ENCODE measurements around the gene LRIG3.

DNA sequence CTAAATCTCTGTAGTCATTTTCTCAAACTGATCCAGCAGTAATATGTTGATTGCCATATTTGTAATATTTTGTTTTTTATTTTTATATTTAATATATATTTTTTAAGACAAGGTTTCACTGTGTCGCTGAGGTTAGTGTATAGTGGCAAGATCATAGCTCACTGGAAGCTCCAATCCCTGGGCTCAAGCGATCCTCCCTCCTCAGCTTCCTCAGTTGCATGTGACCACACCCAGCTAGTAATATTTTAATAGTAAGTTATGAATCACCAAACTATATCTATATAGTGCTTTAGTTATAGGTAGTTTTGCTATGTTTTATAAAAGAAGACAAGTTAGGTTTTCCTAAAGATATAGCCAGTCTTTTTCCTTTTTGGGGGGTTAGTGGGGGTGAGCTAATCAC, 22.0 kb upstream of the LRIG3 start:
- no peak for TF ChIP-seq EP300 (IDR thresholded peaks at IDR 0.05; ENCODE audit: borderline replicate concordance in 1 of 2, low read depth in 2 of 2, low read length in 2 of 2)
- TF ChIP-seq TAF1 (IDR thresholded peaks at IDR 0.05; ENCODE audit: low read depth, low read length): no peak
- no peak for TF ChIP-seq POLR2AphosphoS5 (IDR thresholded peaks at IDR 0.05; ENCODE audit: low read depth, low read length)
- no peak for TF ChIP-seq BACH1 (IDR thresholded peaks at IDR 0.05; ENCODE audit: low read length)
- TF ChIP-seq POLR2A (IDR thresholded peaks at IDR 0.05; ENCODE audit: control extremely low read depth in 1 of 2, low read depth in 2 of 2, low read length in 2 of 2): no peak
- TF ChIP-seq RBBP5 (IDR thresholded peaks at IDR 0.05; ENCODE audit: borderline replicate concordance, low read depth, low read length): no peak
- no peak for TF ChIP-seq EZH2 (IDR thresholded peaks at IDR 0.05; ENCODE audit: low read depth, low read length, severe bottlenecking)
- TF ChIP-seq CHD1 (IDR thresholded peaks at IDR 0.05; ENCODE audit: low read depth, low read length): no peak
- no peak for TF ChIP-seq SIN3A (conservative IDR thresholded peaks at IDR 0.05 in 1 of 2, IDR thresholded peaks at IDR 0.05 in 1 of 2; ENCODE audit: low read depth in 1 of 2, low read length in 2 of 2)
- TF ChIP-seq, protein P1, sequence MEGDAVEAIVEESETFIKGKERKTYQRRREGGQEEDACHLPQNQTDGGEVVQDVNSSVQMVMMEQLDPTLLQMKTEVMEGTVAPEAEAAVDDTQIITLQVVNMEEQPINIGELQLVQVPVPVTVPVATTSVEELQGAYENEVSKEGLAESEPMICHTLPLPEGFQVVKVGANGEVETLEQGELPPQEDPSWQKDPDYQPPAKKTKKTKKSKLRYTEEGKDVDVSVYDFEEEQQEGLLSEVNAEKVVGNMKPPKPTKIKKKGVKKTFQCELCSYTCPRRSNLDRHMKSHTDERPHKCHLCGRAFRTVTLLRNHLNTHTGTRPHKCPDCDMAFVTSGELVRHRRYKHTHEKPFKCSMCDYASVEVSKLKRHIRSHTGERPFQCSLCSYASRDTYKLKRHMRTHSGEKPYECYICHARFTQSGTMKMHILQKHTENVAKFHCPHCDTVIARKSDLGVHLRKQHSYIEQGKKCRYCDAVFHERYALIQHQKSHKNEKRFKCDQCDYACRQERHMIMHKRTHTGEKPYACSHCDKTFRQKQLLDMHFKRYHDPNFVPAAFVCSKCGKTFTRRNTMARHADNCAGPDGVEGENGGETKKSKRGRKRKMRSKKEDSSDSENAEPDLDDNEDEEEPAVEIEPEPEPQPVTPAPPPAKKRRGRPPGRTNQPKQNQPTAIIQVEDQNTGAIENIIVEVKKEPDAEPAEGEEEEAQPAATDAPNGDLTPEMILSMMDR (IDR thresholded peaks at IDR 0.05; ENCODE audit: control extremely low read depth in 1 of 3, insufficient read depth in 1 of 3, low read depth in 1 of 3, low read length in 3 of 3): no peak
- no peak for TF ChIP-seq CEBPB (IDR thresholded peaks at IDR 0.05; ENCODE audit: low read depth, low read length)
